HPDE6-E6E7 (cell line): ENCODE results near the gene MOSPD2.

Experiments used
- DNase-seq: peaks from one replicate; pipeline ENCODE4 v3.0.0; 2011; ENCODE audit warnings: missing footprints; ENCODE audit errors: extremely low spot score

The MOSPD2 gene

DNA sequence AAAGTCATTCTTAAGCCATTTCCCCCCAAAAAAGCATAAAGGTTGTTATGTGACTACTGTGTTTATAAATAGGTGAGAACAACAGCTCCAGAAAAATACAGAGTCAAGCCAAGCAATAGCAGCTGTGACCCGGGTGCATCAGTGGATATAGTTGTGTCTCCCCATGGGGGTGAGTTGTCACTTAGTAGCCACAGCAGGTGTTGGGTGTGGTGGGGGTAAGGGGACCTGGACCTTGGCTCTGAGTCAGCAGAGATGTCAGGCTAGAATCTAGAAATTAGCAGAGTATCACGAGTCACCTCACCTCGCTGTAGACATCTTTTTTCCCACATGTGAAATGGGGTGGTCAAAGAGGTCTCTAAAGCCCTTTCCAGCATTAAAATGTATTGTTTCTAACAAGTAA is 42.4 kb downstream of the MOSPD2 start:
- no peak for DNase-seq

DNA sequence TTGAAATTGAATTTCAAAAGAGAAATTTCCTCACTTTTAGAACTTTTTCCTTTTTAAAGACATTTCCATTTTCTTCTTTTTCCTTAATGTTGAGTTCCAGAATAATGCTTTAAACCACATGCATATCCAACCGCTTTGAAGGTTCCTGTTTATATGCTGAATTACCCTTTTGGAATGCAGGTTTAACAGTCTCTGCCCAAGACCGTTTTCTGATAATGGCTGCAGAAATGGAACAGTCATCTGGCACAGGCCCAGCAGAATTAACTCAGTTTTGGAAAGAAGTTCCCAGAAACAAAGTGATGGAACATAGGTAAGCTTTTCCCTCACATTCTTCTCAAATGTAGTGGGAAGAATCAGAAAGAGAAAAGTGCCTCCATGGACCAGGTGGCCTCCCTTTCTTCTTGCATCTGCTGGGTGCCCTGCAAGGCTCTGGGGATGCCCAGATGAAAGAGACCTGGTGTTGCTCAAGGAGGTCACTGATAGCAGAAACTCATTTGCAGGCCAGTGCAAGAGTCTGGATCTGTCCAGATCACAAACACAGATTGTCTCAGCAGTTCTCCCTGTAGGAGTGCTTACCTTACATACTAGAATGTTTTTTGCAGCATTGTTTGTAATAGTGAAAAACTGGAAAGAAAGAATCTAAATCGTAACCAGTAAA is 42.9 kb downstream of the MOSPD2 start:
- no peak for DNase-seq

DNA sequence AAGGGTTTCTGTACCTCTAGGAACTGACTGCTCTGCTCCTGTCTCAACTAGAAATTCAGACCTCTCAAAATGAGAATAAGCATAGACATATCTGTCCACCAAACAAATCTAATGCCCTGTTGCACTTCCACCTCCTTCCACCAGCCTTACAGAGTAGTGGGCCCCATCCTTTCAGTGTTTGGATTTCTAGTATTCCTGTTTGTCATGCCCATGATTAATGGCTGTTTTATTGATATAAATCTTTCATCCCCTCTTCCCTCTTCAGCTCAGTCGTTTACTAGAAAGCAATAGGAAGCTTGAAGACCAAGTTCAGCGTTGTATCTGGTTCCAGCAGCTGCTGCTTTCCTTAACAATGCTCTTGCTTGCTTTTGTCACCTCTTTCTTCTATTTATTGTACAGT is 46.2 kb downstream of the MOSPD2 start:
- no peak for DNase-seq

DNA sequence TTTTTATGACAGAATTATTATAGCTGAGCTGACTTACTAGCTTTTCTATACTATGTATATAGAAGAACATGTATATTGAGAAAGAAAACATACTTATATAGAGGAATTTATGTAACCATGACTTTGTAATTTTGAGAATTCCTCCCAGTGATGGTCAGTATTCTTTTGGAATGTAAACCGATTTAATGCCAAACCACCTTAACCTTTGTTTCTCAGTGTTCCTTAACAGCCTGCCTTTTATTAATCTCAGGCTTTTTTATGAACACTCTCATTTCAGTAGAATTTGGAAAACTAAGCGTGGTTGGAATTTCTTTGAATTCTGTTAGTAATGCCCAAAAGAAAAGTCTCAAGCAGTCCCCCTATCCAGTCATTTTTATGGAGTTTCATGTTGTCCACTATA is 47.0 kb downstream of the MOSPD2 start:
- DNase-seq: no peak

DNA sequence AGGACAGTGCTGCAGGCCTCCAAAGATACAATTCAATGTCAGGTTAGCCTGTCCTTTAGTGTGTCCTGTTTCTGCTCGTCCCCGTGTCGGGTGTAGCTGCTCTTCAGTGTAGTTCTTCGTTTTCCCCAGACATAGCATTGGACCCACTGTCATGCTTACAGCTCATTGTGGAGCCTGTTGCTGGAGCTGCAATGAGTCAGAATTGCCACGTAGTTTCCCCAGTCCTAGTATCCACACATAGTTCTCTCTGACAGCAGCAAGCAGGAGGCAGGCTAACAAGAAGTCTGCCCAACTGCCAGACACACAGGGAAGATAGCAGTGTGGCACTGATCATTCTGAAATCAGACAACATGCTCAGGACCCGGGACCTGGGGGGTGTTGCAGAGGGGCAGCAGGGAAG is 49.2 kb downstream of the MOSPD2 start:
- DNase-seq: peak; percentile 41

DNA sequence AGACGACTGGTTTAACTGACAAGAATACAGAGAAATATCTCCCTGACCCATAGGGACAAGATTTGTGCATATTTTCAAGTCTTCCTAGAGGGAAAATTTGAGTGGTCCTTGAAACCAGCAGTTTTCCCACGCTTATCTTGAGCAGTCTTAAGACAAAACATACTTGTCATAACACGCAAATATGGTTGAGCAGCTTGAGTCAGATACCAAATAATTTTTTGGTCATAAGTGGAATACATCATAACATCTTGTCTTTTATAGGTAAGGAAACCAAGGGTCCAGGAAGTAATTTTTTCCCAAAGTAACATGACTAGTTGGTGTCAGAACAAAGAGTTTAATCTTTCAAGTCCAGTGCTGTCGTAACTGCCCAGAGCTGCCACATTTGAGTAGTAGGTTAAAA is 50.5 kb downstream of the MOSPD2 start:
- DNase-seq: no peak

DNA sequence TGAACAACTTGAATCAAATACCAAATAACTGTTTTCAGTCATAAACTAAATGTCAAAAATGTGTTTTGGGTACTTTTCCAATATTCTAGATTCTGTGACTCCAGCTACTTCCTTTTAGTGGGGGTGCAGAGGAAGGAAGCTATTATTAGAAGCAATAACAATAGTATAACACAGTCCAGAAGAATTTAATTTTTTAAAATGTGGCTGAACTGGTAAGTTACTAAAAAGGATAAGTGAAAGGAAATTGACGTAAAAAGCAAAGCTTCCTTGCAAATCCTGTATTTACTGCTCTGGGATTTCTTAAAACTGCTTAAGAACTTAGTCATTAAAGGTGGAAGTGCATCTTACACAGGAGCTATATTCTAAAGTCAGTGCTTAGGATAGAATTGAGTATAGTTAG is 53.2 kb downstream of the MOSPD2 start:
- no peak for DNase-seq

DNA sequence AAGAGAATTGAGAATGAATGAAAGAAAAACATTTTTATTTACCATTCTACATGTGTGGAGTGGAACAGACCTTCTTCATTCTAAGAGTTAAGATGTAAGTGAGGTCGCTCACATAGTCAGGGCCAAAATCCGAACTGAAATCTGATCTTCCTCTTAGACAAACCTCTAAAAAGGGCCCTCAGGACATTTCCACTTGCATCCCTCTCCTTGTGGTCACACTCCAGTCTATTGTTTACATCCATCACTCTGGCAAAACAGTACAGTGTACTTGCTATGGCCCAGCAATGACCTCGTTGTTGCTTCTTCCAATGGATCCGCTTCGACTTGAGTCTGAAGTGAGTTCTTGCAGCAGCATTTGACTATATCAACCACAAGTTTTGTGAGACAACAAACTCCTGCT is 54.2 kb downstream of the MOSPD2 start:
- no peak for DNase-seq

DNA sequence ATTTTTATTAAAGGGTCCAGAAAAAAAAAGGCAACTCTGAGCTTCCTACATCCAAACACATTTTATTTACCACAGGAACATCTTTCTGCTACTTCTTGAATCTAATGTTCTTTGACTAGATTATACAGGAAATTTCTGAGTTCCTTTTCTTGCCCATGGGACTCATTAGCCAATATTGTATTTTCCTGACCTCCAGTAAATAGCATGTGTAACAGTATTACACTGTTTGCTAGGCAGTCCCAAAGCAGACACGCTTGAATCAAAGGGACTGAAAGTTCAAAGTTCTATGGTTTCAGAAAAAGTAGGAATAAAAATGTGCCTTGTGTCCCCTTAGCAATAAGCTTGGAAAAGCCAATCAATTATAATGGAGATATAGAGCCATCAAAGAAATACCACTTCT is 57.4 kb downstream of the MOSPD2 start:
- DNase-seq: no peak

DNA sequence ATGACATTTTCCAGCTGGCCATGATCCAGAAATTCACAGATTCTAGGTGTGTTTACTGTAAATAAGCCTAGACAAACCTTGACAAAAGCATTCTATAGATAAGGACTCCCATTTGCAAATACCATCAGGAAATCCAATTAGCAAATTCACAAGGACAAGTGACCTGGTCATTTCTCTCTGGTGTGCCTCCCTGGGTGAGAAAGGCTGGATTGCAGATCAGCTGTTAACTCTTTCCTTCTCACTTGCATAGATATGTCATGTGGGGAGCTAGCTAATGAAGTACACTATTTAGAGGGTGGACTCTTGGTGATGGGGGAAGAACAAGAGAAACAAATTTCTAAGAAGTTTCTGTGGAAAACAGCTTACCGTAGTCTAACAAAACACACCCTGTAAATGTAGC is 58.9 kb downstream of the MOSPD2 start:
- DNase-seq: no peak

DNA sequence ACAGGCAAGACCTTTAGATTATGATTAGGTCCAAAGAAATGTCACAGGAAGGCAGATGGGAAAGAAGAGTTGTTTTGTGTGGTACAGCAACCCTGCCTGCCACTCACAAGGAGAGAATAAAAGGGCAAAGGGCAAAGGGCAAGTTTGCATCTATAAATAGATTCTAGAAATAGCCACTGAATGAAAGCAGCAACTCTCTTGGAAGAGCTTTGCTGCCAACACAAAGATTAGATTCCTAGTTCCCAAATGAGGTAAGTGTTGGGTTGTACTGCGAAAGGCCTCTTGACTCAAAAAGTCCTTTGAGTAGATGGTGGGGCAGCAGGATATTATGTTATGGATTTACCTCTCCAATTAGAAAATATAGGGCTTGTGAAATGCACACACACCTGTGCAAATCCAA is 61.2 kb downstream of the MOSPD2 start:
- DNase-seq: no peak

DNA sequence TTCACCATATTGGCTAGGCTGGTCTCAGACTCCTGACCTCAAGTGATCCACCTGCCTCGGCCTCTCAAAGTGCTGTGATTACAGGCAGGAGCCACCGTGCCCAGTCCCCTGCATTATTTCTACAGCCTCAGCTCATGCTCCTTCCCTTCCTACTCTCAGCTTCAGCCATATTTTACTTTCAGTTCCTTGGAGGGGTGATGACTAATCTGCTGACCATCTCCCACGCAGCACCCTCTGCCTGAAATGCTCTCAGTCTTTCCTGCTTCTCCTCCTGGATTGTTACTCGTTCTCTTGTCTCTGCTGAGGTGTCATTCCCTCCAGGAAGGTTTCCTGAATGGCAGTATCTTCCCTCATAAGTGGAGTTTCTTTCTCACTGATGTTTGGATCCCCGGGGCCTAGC is 63.3 kb downstream of the MOSPD2 start:
- peak; percentile 46 for DNase-seq

DNA sequence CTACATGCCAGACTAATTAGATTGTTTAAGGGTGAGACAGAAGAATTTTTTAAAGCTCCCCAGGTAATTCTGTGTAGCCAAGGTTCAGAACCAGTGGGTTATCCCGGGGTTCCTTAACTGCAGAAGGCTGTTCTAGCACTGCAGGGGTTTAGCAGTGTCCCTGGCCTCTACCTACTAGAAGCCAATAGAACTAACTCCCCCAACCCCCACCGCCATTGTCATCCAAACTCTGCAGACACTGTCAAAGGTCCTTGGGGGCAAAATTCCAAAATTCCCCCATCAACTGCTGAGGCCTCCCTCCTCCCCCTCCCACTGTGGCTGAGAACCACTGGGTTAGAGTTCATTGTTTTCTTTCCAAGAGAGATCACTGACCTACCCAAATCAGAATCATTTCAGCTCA is 66.4 kb downstream of the MOSPD2 start:
- no peak for DNase-seq

DNA sequence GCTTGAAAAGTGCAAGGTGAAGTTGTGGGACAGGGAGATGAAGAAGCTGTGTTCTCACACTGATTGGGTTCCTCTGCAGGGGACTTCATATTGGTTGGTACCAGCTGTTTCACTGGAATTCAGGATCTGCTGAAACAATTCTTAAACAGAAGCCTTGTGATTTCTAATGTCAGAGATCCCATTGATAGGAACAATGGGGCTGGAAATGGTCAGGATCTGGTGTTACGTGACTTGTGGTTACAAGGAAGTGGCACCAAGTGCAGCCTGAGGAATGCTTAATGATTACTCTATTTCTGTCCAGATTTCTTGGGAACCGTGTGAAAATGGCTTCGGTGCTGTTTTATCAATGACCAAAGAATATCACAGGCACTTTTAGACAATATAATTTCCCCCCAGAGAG is 68.1 kb downstream of the MOSPD2 start:
- no peak for DNase-seq

DNA sequence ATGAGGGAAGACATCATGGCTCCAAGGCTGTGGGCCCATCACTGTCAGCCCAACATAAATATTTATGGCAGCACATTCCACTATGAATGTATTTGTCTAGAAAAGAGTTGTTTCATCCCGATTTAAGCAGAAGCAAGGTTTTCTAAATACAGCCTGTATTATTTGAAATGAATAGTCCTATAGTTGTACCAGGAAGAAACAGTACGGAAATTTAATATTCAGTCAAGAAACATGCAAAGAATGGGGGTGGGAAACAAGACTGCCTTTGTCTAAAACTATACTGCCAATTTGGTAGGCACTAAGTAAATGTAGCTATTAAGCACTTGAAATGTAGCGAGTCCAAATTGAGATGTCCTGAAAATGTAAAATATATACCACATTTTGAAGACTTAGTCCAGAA is 69.1 kb downstream of the MOSPD2 start:
- DNase-seq: no peak

DNA sequence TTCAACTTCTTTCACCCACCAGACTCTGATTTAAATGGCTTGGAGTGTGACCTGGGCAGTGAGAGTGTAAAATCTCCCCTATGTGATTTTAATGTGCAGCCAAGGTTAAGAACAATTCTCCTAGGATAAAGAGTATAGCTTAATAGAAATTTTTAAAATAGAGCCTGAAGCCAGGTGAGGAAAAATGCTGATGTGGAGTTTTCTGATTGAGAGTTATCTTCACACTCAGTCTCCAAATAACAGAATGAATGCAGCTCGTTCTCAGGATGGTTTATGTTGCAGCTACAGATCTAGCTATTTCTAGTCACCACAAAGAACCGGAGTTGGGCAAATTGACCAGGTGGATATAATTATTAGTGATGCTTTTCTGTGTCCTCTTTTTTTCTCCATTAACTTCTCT is 70.7 kb downstream of the MOSPD2 start:
- no peak for DNase-seq

DNA sequence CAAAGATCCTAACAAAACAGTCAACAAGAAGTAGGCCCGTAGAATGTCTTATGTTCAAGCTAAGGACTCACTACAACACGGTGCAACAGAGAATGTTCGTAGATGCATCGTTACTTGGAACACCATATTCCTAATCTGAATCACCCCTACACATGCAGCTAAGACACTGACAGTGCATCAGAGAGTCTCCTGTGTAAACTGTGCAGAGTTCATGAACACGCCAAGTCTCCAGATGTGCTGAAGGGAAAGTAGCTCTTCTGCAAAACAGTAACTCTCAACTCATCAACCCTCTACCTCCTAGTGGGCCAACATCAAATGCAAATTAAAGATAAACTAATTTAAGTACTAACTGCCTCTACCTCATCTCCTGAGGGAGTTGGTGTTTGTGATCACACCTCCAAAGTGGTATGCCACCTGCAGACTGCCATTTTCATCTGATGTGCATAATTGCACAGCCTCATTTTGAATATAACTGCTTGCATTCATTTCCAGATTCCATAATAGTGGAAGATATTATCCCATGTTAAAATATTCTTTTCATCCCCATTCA is 73.5 kb downstream of the MOSPD2 start:
- DNase-seq: no peak

DNA sequence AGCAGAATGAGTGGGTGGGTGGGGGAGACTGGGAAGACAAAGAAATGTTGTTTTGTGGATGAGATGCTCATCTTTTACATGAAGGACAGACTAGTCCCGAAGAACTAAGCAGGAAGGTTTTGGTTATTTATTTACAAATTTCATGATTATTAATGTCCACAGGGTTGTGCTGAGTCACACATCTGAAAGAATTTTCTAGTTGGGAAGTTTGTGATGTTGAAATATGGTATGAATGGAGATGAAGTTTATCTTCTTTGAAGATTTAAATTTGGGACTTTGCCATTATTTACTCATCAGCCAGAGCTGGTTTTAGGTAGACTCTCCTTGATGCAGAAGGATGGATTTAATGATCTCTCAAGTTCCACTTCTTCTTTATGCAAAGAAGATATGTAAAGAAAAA is 75.5 kb downstream of the MOSPD2 start:
- no peak for DNase-seq

DNA sequence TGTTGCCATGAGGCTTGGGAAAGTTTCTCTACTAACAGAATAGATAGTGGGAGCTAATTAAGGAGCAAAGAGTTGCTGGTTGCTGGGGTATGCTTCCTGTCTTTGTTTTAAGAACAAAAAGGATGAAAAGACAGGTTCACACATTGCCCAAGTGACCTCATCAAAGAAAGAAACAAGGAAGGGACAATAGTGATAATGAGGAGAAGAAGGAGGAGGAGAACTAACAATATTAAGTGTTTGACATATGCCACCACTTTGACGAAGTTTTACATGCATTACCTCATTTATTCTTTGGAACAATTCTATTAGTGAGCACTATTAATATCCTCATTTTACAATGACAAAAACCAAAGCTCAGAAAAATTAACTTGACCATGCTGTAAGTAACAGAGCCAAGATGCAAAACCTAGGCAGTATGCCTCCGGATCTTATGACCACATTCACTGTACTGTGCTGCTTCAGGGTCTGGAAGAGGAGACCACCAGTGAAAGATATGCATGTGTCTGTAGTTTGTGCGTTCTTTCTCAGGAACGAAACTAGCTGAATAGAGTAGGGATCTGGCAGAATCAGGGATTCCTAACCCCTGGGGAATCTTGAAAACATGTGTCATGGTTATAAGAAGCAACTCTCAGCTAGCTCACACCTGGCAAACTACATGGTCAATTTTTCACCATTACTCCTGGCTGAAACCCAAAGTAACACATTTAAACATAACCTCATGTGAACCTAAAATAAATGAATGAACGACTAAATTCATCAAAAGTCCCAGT is 83.8 kb downstream of the MOSPD2 start:
- no peak for DNase-seq

DNA sequence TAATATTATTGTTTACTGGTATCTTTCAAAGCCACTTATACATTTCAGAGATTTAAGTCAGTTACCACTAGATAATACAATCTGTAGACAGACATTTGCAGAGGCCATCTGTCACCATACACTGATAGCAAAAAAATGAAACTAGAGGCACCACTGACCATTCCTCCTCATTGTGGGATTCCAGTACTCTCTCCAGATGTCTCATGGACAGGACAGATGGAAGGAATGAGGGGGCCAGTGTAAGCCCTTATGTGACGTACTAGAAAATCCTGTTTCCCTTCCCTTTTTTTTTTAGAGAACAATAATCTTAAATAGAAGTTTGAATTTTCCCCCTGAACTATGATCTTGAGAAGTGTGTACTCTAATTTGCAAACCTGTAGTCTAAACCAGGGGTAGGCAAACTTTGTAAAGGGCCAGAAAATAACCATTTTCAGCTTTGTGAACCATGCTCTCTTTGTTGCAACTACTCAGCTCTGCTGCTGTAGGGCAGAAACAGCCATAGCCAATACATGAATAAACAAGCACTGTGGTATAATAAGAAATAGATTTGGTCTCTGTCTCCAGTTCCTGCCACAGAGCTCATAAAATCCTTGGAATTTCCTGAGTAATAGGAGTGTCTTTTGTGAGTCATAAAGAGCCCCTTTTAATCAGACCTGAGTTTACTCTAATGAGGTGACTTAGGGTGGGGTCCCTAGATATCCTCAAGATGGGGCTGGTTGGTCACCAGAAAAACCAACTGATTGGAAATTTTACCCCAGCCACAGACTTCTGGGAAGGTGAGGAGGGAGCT is 90.4 kb downstream of the MOSPD2 start:
- no peak for DNase-seq

DNA sequence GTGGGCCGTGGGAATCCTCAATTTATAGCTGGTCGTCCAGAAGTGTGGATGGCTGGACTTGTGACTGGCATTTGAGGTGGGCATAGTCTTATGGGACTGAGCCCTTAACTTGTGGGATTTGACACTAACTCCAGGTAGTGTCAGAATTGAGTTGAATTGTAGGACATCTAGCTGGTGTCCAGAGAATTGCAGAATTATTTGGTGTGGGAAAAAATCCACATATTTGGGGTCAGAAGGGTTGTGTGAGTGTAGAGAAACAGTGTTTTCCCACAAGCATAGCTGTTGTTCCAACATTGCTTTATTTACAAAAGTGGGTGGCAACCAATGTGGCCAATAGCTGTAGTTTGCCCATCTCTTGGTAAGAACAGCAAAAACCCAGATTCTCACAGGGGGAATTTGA is 91.3 kb downstream of the MOSPD2 start:
- DNase-seq: no peak
